ENCODE results near the gene NETO1. TPM values are rescaled to one million over a fixed set of nuclear protein-coding genes. Genes with fewer than 3 reads are reported as not detected.

The NETO1 gene
- total RNA-seq, 1 experiment from 2014 or later: 5.9 TPM

GRCh38 chr18:72721330-72721729, 146.5 kb downstream of the NETO1 start:
- Histone ChIP-seq H3K27ac (ENCODE audit: insufficient read length, low read depth, low read length) (no peak overlapping the region), H2AFZ (ENCODE audit: low read length) (no peak overlapping the region)
- H3K4me1 Mint-ChIP-seq: no peaks in the 10 kb centered on the region

More at GRCh38 chr18:72721330-72721729, 146.5 kb downstream of the NETO1 start:
- Mint-ChIP-seq H3K36me3 (ENCODE audit: insufficient read depth in 1 of 3, low read depth in 3 of 3) (no peaks in the 10 kb centered on the region; a peak in 2 of 7 replicates), H3K4me3 (no peak overlapping the region), H3K27ac (no peak overlapping the region), H3K9me3 (peaks cover 0 to 1% of the 10 kb centered on the region in 2 experiments; a peak in 2 of 5 replicates), H3K27me3 (ENCODE audit: low read depth) (no peaks in the 10 kb centered on the region)
- Histone ChIP-seq H3K4ac (ENCODE audit: low read depth, low read length) (no peak overlapping the region), H3K4me2 (ENCODE audit: insufficient read depth, insufficient read length, low read length) (no peak overlapping the region), H3K14ac (ENCODE audit: insufficient read depth, low read length) (no peak overlapping the region), H3K27me3 (ENCODE audit: insufficient read depth, low read length) (no peaks in the 10 kb centered on the region), H3K9ac (ENCODE audit: extremely low read depth, insufficient read length, low read length) (no peak overlapping the region), H4K20me1 (ENCODE audit: control insufficient read depth, insufficient read depth, insufficient read length) (no peaks in the 10 kb centered on the region), H2BK15ac (ENCODE audit: low read depth, low read length) (no peak overlapping the region), H3K56ac (ENCODE audit: insufficient read length, low read depth, low read length) (no peak overlapping the region), H4K8ac (replicated peaks; ENCODE audit: insufficient read length, low read depth, low read length) (no peak overlapping the region), H3T11ph (ENCODE audit: low read length) (no peak overlapping the region), H2BK20ac (ENCODE audit: low read depth, low read length, poor library complexity, severe bottlenecking) (no peak overlapping the region), H2BK12ac (ENCODE audit: insufficient read length, low read depth, low read length) (no peak overlapping the region), H3K18ac (ENCODE audit: insufficient read length, low read depth, low read length) (no peak overlapping the region), H3K23me2 (ENCODE audit: insufficient read length, low read depth, low read length, poor library complexity, severe bottlenecking) (no peaks in the 10 kb centered on the region), H2AK5ac (ENCODE audit: insufficient read length, low read length) (no peak overlapping the region), H2BK120ac (ENCODE audit: low read depth, low read length, poor library complexity, severe bottlenecking) (no peak overlapping the region), H3K79me2 (ENCODE audit: insufficient read depth, low read length) (no peaks in the 10 kb centered on the region), H3K4me1 (ENCODE audit: insufficient read depth, low read length) (no peaks in the 10 kb centered on the region), H3K23ac (ENCODE audit: insufficient read length, low read depth, low read length) (no peak overlapping the region), H4K91ac (ENCODE audit: insufficient read length, low read depth, low read length) (no peak overlapping the region), H3K79me1 (ENCODE audit: insufficient read depth, low read depth, low read length, poor library complexity, severe bottlenecking) (no peaks in the 10 kb centered on the region), H3K9me3 (ENCODE audit: control insufficient read depth, low read depth, low read length) (no peaks in the 10 kb centered on the region), H4K5ac (ENCODE audit: insufficient read length, low read depth, low read length) (no peak overlapping the region), H2BK5ac (ENCODE audit: insufficient read length, low read length) (no peak overlapping the region)
- TF ChIP-seq CTCF (conservative IDR thresholded peaks at IDR 0.05): no peak
- DNase-seq: no peak
- no CpG with 5 or more reads among the region's 3 CpGs for WGBS (ENCODE audit: extremely low coverage, insufficient read length, low lambda C conversion rate)
